Endothelial cell of umbilical vein (primary cell): ENCODE data around the gene CRYGS. TPM values are rescaled to one million over a fixed set of nuclear protein-coding genes. Genes with fewer than 3 reads are reported as not detected.

Experiments
- BruUV-seq: library from RNA; stranded (reverse); fragments of 400-500 nt; replicated peaks from 2 replicates; lab custom pipeline; 2021; lab: Mats Ljungman, UMichigan
- CTCF ChIA-PET: fragments of 300-600, 350-600 bp; sonication (Branson Sonifier 250); formaldehyde crosslinking; loops from one replicate; lab custom pipeline; 2021; ENCODE audit warnings: antibody characterized with exemption, inconsistent platforms; lab: Charles Lee
- POLR2A ChIA-PET: fragments of 300-600, 350-600 bp; sonication (Branson Sonifier 250); formaldehyde crosslinking; loops from one replicate; lab custom pipeline; 2021; ENCODE audit warnings: antibody characterized with exemption, inconsistent platforms; lab: Charles Lee
- DNase-seq: peaks from one replicate; pipeline ENCODE4 v3.0.0-alpha.2; 2011; ENCODE audit warnings: low read depth, low spot score
- FAIRE-seq: peaks from 2 replicates; lab custom pipeline; 2011; peaks lifted over from hg19 to GRCh38; lab: Jason Lieb, UNC
- H2AFZ ChIP-seq: 2 replicates; pipeline ENCODE4 v1.6.0; 2012; ENCODE audit warnings: low read depth, low read length, control low read depth, inconsistent platforms
- H3K27ac ChIP-seq: 2 replicates; pipeline ENCODE4 v1.5.1; 2011; ENCODE audit warnings: low read depth, mild to moderate bottlenecking, control low read depth, low read length, moderate library complexity; ENCODE audit not compliant: insufficient read depth
- H3K27me3 ChIP-seq, 2 experiments: 2 replicates each; pipeline versions ENCODE4 v1.6.0 to v1.6.1; 2011; ENCODE audit warnings: low read length in 2 of 2, mixed read lengths in 1 of 2; ENCODE audit not compliant: control insufficient read depth in 2 of 2, insufficient read depth in 2 of 2
- H3K36me3 ChIP-seq, 2 experiments: 2 replicates in 1 of 2; 3 replicates in 1 of 2; pipeline ENCODE4 v1.5.1; 2011; ENCODE audit warnings: low read length in 2 of 2, mild to moderate bottlenecking in 1 of 2, moderate library complexity in 1 of 2; ENCODE audit not compliant: control insufficient read depth in 2 of 2, insufficient read depth in 2 of 2; ENCODE audit errors: extremely low read depth in 1 of 2
- H3K4me1 ChIP-seq: 3 replicates; pipeline ENCODE4 v1.5.1; 2011; ENCODE audit warnings: mild to moderate bottlenecking, low read length; ENCODE audit not compliant: control insufficient read depth, insufficient read depth; ENCODE audit errors: extremely low read depth
- H3K4me2 ChIP-seq: 2 replicates; pipeline ENCODE4 v1.6.1; 2011; ENCODE audit warnings: low read length, control low read depth, mixed read lengths; ENCODE audit not compliant: insufficient read depth
- H3K4me3 ChIP-seq, 3 experiments: fragments of 200-600 bp in 1 of 3; sonication (generic), shearing (Covaris generic) in 1 of 3; replicated peaks in 1 of 3; 2 replicates each; pipeline ENCODE4 v1.5.1; 2011 to 2016; ENCODE audit warnings: control low read depth in 3 of 3, low read length in 3 of 3, mild to moderate bottlenecking in 2 of 3, inconsistent platforms in 1 of 3, low read depth in 1 of 3, moderate library complexity in 1 of 3; ENCODE audit not compliant: insufficient read depth in 1 of 3
- H3K79me2 ChIP-seq: 2 replicates; pipeline ENCODE4 v1.6.0; 2012; ENCODE audit warnings: low read length, inconsistent platforms; ENCODE audit not compliant: control insufficient read depth, insufficient read depth
- H3K9ac ChIP-seq: replicated peaks from 2 replicates; pipeline ENCODE3; 2011; ENCODE audit warnings: low read length, control low read depth; ENCODE audit not compliant: insufficient read depth; ENCODE audit errors: extremely low read depth
- H3K9me1 ChIP-seq: replicated peaks from 3 replicates; pipeline ENCODE4 v1.6.0; 2011; ENCODE audit warnings: mild to moderate bottlenecking, low read length; ENCODE audit not compliant: control insufficient read depth, insufficient read depth; ENCODE audit errors: extremely low read depth
- H3K9me3 ChIP-seq: replicated peaks from 2 replicates; pipeline ENCODE4 v1.5.1; 2012; ENCODE audit warnings: low read length, inconsistent platforms; ENCODE audit not compliant: control insufficient read depth, insufficient read depth
- H4K20me1 ChIP-seq: replicated peaks from 2 replicates; pipeline ENCODE3; 2011; ENCODE audit warnings: mild to moderate bottlenecking, low read length; ENCODE audit not compliant: control insufficient read depth, insufficient read depth; ENCODE audit errors: extremely low read depth
- CTCF ChIP-seq, 2 donors: IDR thresholded peaks; 1 replicate in 1 of 2; 2 replicates in 1 of 2; pipeline ENCODE4 v1.5.1; 2011; ENCODE audit warnings: low read length in 2 of 2, mild to moderate bottlenecking in 2 of 2, moderate library complexity in 2 of 2, control low read depth in 1 of 2, inconsistent platforms in 1 of 2, low read depth in 1 of 2; ENCODE audit not compliant: insufficient read depth in 1 of 2; ENCODE audit errors: extremely low read depth in 1 of 2
- EZH2 ChIP-seq: IDR thresholded peaks from 2 replicates; pipeline ENCODE4 v1.6.1; 2012; ENCODE audit warnings: borderline replicate concordance, low read depth, mild to moderate bottlenecking, moderate library complexity, low read length, inconsistent platforms; ENCODE audit not compliant: severe bottlenecking
- FOS ChIP-seq: IDR thresholded peaks from 2 replicates; pipeline ENCODE4 v1.6.1; 2011; ENCODE audit warnings: mild to moderate bottlenecking, low read length, moderate library complexity, borderline replicate concordance; ENCODE audit not compliant: insufficient read depth
- GATA2 ChIP-seq: IDR thresholded peaks from 2 replicates; pipeline ENCODE4 v1.7.0; 2011; ENCODE audit warnings: low read depth, mild to moderate bottlenecking, moderate library complexity, mixed read lengths, low read length; ENCODE audit not compliant: insufficient read length, insufficient read depth
- JUN ChIP-seq: IDR thresholded peaks from 2 replicates; pipeline ENCODE4 v1.6.1; 2011; ENCODE audit warnings: borderline replicate concordance, low read depth; ENCODE audit not compliant: insufficient read length, insufficient read depth
- MAX ChIP-seq: IDR thresholded peaks from 2 replicates; pipeline ENCODE4 v1.6.1; 2011; ENCODE audit not compliant: insufficient read depth, insufficient read length
- MYC ChIP-seq: IDR thresholded peaks from one replicate; pipeline ENCODE4 v1.6.1; 2011; ENCODE audit warnings: mild to moderate bottlenecking, low read depth, low read length
- POLR2A ChIP-seq: IDR thresholded peaks from 2 replicates; pipeline ENCODE4 v1.6.1; 2012; ENCODE audit warnings: low read depth, mild to moderate bottlenecking, control low read depth, low read length
- POLR2AphosphoS5 ChIP-seq: IDR thresholded peaks from 2 replicates; pipeline ENCODE4 v1.6.1; 2012; ENCODE audit warnings: low read depth, mild to moderate bottlenecking, control low read depth, low read length, moderate library complexity; ENCODE audit not compliant: insufficient read depth
- dilution Hi-C: fragments of 300-500 bp; cut with MboI; formaldehyde crosslinking; loops from one replicate; pipeline ENCODE4 v1.15.0; 2019; ENCODE audit warnings: low sequenced_read_pairs; ENCODE audit not compliant: extremely low pct_ligation_motif_present
- intact Hi-C: fragments of 100-400 bp; cut with micrococcal nuclease; formaldehyde crosslinking; loops from one replicate; pipeline ENCODE4 v1.10.0; 2022
- polyA plus RNA-seq, 4 experiments: library from polyadenylated mRNA; depleted of rRNA in 3 of 4; stranded (reverse) in 3 of 4; unstranded in 1 of 4; fragments of >200 nt; gene quantifications; 2 replicates each; pipeline versions ENCODE4 v1.2.1 to v1.2.3, GENCODE V29; 2011 to 2012; ENCODE audit warnings: missing spikeins in 1 of 4
- total RNA-seq: library from RNA; stranded (reverse); gene quantifications from 2 replicates; pipeline ENCODE4 v1.2.3, GENCODE V29; 2021

Gene CRYGS
- total and polyA plus RNA-seq, 2 donors (not counting 3 experiments of a cell fraction or from before 2014, with no cell fraction given), result 5.0 TPM

GRCh38 chr3:186564586-186564985 lies 20.4 kb upstream of the CRYGS start:
- Histone ChIP-seq H3K4me2 (no peak overlapping the region), H3K27me3 (no peaks in the 10 kb centered on the region), H4K20me1 (no peaks in the 10 kb centered on the region), H3K36me3 (peaks cover 0 to 3% of the 10 kb centered on the region in 2 experiments), H3K9me1 (no peaks in the 10 kb centered on the region), H3K4me1 (peaks cover 6% of the 10 kb centered on the region), H3K27ac (no peak overlapping the region), H3K79me2 (peaks cover 39% of the 10 kb centered on the region), H3K4me3 (no peak overlapping the region), H3K9ac (no peak overlapping the region), H3K9me3 (no peaks in the 10 kb centered on the region), H2AFZ (no peak overlapping the region)
- TF ChIP-seq POLR2AphosphoS5 (no peak), EZH2 (no peak), JUN (no peak), MAX (no peak), MYC (no peak), POLR2A (no peak), FOS (no peak), CTCF (IDR thresholded peaks at IDR 0.05; ENCODE audit: extremely low read depth in 1 of 2, insufficient read depth in 1 of 2, low read depth in 1 of 2, low read length in 2 of 2) (no peak), GATA2 (no peak)
- dilution Hi-C loops, result no loop called here
- intact Hi-C loops, result no loop called here
- no peak for FAIRE-seq
- DNase-seq, result no peak
- BruUV-seq, result no TSS peak
- ChIA-PET CTCF (no interaction called here), POLR2A (no interaction called here)
